HG03439 (cell line): ENCODE measurements around the gene RASSF3.
A peak's percentile ranks its signal among the peaks of the same experiment; 100 is the strongest.
"Not testable (repeated sequence)": the region's sequence is repeated elsewhere in the genome, so short reads cannot be mapped to it uniquely, and the experiment has no call there.

ENCODE experiments used
- ATAC-seq: cut with Tn5 transposase; IDR thresholded peaks from one replicate; pipeline ENCODE4 v1.9.1; 2021; ENCODE audit warnings: mild to moderate bottlenecking, moderate library complexity; ENCODE audit not compliant: unreplicated experiment

The RASSF3 gene

DNA sequence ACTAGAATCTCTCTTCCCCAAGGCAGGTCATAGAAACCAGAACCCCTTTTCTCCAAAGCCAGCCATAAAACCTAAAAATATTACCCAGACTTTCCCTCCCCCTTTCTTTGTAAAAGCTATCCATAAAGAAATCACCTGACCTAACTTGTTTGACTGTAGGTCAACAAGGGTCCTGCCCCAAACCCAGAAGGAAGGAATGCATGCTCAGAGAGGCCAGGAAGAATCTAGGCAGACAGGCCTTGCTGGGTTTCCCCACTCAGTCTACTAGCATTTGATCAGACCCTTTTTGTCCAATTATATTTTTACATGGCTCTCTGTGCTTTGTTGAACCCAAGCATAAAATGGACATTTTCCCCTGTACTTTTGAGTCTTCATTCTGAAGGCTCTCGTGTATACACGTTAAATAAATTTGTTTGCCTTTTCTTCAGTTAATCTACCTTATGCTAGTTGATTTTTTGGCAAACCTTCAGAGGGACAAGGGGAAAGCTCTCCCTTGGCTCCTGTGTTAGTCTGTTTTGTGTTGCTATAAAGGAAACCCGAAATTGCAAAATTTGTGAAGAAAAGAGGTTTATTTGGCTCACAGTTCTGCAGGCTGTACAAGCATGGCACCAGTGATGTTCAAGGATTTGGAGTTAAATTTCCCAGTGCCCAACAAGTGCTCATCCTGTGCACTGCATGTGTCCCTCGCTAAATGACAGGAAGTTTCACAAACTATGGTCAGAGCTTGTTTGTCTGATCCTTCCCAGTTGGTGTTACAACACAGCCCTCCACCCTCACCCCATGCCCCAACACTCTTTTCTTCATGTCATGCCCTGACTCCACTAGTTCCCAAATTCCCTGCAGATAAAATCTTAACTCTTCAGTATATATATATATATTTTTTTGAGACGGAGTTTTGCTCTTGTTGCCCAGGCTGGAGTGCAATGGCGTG, 14.2 kb upstream of the RASSF3 start:
- no peak for ATAC-seq

DNA sequence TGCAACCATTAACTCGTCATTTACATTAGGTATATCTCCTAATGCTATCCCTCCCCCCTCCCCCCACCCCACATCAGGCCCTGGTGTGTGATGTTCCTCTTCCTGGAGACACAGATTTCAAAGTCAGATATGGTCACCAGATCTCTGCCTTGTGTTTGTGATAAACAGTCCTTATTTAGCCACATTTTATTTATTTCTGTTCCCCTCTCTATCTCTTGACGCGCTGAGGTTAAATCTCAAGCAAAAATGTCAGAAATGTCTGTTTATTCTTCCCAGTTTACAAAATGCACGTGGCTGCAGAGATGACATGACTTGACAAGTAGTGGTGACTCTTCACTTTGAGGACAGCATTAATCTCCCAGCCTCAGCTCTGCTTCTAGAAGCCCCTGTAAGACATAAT, 11.5 kb upstream of the RASSF3 start:
- ATAC-seq, result no peak

DNA sequence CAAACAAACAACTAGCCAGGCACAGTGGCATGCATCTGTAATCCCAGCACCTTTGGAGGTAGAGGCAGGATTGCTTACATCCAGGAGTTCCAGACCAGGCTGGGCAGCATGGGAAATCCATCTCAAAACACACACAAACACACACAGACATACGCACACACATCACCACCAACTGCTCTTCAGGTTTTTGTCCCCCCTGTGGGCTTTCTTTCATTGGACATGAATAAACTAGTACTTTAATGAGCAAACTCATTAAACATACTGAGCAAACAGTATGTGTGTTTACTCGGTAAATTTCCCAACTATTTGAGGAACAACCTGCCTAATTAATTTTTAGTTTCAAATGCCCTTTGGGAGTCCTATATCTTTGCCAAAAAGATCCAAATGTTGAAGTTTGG, 10.1 kb upstream of the RASSF3 start:
- no peak for ATAC-seq

DNA sequence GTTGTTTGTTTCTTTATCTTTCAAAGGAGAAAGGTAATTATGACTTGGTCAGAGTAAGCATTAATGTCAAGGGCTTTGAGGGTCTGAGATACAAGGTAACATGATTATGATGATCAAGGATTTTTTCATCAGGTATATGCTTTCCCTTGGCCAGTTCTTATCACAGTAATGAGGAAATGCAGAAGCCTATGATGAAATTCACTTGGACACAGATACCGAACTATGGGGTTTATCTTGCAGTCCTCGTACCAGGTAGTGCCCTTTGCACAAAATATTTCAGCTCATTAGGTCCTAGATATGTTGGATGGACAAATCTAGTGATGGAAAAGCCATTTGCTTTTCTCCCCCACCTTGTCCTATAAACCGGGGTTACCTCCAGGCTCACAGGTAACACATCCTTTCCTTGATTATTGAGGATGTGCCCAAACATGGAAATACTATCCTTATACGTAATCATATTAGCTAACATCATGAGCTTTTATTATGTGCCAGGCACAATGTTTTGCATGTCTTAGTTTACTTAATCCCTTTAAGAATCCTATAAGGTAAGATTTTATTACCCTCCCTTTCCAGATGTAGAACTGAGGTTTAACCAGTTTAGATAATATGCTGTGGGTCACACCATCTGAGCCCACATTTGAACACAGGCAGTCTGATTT, 7.0 kb upstream of the RASSF3 start:
- no peak for ATAC-seq

DNA sequence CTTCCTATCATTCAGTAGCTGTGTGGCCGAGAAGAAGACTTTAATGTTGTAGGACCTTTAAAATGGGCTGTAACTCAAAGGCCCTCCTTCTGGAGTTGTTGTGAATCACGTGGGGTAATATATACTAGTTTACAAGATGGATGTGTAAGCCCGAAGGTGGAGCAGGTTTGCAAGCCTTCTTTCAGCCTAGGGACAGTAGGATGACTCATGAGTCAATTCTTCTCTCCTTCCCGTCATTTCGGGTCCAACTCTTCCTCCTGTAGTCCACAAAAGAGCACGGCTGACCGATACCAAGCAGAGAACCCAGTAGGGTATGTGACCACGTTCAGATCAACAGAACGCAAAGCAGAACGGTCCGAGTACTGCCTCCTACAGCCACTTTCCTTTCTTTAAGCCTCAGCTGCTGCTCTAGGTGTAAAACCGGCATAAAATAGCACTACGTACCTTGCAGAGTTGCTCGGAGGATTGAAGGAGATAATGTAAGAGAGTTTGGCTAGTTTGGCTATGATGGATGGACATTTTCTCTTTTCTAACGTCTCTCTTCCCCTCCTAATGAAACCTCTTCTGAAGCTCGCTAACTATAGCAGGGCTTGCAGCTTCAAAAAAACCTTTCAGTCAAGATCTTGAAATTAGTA, 1.3 kb upstream of the RASSF3 start:
- ATAC-seq, result peak; percentile 25

DNA sequence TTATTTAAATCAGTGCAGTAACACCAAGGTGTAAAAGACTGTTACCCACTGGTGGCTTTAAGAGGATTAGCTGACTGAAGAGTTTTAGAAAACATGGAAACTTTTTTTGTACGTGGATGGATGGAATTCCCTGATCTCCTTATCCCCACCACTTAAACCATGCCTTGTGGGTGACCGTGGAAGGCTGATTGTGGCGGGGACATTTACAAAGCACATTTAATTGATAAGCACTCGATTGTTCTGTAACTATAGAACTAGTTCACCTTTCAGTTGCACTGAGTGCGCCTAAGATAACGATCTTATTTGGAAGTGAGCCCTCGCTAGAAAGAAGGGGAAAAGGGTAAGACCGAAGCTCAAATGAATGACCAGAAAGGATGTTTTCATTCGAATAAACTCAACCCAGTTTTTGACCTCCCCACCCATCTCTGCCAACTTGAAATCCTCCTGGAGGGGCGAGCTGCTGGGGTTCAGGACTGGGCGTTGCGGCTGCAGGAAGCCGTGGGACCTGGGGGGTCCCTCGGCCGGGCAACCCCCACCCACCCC, 688 bp upstream of the RASSF3 start:
- ATAC-seq, result no peak

DNA sequence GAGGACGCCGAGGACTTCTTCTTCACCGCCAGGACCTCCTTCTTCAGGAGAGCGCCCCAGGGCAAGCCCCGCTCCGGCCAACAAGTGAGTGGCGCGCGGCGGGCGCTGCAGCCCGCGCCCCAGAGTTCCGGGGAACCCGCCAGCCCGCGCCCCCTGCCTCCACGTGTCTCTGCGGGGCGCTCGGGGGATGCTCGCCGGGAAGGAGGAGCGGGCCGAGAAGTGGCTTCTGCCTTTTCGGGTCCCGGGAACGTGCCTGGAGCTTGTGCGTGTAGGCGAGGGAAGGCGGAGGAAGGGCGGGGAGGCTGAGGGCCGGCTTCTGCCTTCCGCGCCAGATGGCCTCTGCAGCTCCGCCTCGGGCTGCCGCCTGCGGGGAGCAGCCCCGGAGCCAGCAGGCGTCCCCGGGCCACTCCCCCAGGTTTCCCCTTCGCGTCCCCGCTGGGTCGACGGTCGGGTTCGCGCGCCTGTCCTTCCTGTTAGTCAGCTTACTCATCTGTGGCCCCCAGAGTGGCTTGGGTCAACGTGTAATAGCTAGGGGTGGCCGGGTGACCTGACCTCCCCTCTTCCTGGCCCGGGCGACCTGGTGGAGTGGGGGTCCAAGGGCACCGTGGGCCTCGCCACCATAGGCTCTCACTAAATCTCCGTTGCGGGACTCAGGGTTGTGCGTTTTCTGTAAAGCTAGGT, 505 bp downstream of the RASSF3 start:
- ATAC-seq, result peak; percentile 50

DNA sequence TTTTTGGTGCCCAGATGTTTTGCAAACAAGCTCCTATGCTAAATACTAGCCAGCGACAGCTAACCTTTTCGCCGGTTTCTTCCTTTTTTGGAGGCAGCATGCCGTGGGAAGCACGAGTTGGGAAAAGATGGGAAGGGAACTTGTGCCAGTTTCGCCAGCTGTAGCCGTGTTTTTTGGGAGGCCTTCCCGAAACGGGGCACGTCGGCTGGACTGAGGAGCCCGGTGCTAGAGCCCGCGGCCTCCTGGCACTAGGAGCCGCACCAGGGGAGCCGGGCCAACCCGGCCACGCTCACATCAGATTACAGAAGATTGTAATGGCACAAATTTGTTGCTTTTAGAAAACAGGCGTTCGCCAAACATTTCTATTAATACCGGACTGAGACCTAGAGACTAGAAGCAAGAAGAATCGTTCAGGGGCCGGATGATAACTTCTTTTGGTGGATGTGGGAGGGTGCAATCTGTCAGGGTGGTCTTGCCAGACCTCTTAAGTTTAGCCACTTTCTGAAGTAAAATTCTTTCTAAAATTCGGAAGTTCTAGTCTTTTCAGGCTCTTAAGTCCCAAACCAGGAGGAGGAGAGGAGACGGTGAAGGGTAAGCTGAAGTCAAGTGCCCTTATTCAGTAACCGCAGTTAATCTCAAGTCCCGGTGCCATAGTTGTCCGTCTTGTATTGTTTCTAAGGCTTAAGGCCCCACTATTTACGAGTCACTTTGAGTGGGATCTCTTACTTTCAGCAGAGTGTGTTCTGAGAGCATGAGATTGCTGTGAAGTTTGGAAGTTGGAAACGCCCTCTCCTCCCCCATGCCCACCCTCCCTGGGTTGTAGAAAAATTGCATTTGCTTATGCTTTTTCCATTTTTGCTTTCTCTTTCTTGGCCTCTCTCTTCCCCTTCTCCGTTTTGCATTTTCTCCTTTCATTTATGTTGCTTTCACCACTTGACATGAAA, 1.3 kb downstream of the RASSF3 start:
- ATAC-seq, result no peak

DNA sequence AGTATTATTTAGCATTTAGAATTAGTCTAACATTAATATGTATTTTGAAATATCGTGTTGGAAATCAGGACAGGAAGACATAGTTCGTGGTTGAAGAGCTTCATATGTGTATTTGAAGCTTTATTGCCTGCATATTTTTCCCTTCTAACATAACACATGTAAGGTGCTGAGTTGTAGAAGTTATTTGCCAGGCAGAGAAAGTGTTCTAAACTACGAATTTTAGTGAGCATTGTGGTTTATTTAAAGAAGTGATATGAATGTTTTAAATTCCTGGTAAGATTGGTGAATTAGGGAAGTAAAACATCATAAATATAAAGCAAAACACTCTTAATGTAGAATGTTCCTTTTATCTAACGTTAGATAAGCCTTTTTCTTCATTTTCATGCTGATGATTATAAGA, 2.5 kb downstream of the RASSF3 start:
- ATAC-seq, result no peak

DNA sequence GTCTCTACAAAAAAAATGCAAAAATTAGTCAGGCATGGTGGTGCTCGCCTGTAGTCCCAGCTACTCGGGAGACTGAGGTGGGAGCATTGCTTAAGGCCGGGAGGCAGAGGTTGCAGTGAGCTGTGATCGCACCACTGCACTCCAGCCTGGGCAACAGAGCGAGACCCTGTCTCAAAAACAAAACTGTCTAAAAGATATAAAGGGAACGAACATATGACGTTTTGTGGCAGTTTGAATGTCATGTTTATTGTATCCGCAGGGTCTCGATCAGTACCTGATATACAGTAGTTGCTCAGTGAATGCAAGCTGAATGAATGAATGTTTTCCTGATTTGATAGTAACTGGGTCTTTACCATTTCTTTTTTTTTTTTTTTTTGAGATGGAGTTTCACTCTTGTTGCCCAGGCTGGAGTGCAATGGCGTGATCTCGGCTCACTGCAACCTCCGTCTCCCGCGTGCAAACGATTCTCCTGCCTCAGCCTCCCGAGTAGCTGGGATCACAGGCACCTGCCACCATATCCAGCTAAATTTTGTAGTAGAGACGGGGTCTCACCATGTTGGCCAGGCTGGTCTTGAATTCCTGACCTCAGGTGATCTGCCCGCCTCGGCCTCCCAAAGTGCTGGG, 3.6 kb downstream of the RASSF3 start:
- not testable (repeated sequence) for ATAC-seq

DNA sequence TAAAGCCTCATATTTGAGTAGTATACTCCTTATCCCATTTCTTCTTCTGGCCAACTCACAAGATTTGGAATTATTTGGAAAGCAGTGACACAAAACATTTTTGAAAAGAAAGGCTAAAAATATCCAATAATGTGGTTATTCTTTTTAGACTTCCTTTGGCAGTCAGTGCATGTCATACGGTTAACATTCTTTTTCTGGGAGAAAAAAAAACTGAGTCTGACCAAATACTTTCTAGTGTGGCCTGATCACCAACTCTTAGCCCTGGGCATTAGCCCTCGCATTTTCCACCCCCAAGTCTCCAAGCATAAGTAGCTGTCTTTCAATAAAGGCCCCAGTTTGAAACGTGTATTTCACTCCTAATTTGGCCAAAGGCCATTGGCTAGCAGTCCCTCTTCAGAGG, 5.9 kb downstream of the RASSF3 start:
- ATAC-seq, result no peak

DNA sequence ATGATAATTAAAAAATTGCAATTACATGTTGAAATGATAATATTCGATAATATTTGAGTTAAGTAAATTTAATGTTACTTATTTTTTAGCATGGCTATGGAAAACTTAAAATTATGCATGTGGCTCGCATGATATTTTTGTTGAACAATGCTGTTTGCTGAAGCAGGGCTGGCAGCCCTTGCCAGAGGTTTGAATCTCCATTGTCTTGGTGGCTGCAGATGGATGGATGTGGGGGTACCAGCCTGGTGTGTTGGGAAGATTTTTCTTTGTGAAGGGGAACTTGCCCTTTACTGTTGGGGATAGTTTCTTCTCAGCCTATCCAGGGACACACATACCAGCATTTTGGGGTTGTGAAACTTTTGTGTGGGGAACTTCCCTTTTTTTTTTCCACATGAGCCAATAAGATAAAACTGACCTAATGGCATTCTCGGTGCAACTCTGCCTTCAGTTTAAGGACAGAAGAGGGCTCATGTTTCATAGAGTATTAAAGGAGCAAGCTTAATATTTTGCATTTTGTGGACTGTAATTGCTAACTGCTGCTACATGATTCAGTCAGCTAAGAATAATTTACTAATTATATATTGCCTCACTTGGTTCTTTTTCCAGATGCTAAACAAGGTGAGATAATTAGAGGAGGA, 8.8 kb downstream of the RASSF3 start:
- ATAC-seq, result peak; percentile 39

DNA sequence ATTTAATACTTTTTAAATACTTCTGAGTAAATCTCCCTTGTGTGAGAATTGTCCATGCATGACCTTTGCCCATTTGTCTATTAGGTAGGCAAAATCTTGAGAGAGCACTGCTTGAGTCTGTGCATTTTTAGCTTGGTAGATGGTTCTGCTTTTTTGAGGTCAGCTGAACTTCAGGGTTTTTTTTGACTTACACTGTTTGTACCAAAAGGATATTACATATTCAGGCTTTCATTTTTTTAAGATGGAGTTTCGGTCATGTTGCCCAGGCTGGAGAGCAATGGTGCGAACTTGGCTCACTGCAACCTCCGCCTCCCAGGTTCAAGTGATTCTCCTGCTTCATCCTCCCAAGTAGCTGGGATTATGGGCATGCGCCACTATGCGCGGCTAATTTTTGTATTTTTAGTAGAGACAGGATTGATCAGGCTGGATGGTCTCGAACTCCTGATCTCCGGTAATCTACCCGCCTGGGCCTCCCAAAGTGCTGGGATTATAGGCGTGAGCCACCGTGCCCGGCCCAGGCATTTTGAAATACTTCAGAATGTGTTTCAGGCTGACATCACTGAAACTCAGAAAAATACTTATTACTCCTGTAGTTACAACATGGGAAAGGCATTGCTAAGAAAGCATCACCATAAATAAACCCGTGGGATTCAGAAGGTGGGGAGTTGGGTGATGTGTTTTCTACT, 11.1 kb downstream of the RASSF3 start:
- ATAC-seq, result peak; percentile 74

DNA sequence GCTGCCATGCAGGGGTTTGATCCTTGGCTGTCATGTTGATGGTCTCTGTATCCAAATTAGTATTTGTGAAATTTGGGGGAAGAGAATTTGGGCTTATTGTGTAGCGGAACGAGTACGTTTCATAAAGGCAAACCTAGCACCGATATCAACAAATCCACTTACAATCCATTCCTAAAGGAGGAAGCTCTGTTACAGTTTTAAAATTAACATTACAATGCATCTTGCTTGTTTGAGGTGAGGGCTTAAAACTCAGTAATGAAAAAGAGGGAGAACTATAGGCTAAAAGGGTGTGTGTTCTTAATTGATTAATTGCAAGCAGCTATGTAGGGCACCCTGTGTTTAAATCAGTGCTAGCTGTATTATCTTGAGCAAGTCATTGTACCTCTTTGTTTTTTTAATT, 13.7 kb downstream of the RASSF3 start:
- no peak for ATAC-seq

DNA sequence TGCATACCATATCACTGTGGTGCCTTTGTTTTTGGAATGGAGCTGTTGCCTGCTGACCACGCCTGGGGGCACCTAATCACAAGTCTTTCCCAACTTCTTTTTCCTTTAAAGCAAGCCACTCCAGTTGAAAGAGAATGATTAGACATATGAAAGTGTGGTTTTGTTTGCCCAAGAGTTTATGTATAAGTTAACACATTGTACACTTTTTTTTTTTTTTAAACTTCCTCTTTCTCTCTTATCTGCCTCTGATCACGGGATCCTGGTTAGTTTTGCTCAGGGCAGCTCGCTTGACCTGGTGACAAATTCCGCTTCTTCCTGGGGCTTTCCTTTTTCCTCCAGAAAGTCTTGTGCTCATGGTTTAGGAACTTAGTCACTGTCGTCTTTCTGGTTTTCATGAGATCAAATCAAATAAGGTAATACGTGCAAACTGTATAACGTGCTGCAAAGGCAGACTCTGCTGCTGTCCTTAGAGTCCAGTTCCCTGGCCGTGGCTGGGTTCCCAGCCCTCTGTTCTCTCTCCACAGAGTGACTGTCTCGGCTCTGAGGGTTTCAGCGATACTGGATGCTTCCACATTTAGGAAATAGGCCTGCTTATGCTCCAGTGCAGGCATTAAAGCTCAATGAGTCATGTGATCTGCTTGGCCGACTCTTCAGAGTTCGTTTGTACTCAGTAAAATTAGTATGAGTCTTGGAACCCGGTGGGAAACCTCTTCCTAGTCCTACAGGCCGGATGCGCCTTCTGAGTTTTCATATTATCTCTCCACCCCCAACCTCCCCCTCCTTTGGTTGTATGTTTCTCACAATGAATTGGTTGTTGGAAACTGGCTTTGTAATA, 15.2 kb downstream of the RASSF3 start:
- ATAC-seq, result peak; percentile 47

DNA sequence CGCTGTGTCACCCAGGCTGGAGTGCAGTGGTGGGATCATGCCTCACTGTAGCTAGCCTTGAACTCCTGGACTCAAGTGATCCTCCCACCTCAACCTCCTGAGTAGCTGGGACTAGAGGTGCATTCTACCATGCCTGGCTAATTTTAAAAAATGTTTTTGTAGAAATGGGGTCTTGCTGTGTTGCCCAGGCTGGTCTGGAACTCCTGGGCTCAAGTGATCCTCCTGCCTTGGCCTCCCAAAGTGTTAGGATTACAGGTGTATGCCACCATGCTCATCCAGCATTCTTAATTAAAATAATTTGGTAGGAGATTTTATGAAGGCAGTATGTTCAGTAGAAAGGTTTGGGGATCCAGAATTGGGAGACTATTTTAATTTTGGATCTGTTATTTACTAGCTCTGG, 16.3 kb downstream of the RASSF3 start:
- ATAC-seq, result not testable (repeated sequence)

DNA sequence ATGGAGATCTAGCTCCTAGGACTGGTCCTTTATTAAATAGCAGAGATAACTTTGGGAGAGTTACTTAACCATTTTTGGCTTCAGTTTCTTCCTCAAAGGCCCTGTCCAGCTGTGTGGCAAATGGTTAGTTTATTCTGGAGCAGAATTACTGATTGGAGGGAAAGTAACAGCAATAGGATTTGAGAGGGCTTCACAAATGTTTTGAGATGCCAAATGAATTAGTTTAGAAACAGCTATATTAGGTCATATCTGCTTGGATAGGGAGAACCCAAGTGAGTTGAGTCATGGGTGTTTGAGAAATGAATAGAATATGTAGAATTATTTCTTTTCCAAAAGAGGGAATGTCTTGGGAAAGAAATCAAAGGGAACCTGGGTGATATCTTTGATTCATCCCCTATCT, 17.5 kb downstream of the RASSF3 start:
- ATAC-seq, result no peak
